GM15510 (cell line): ENCODE results near the gene PRRC2B.

Experiments used
- POLR2A ChIP-seq: IDR thresholded peaks from 3 replicates; pipeline ENCODE4 v1.6.1; 2011; ENCODE audit warnings: borderline replicate concordance; ENCODE audit not compliant: insufficient read length; ENCODE audit errors: extremely low read depth

Gene PRRC2B

DNA sequence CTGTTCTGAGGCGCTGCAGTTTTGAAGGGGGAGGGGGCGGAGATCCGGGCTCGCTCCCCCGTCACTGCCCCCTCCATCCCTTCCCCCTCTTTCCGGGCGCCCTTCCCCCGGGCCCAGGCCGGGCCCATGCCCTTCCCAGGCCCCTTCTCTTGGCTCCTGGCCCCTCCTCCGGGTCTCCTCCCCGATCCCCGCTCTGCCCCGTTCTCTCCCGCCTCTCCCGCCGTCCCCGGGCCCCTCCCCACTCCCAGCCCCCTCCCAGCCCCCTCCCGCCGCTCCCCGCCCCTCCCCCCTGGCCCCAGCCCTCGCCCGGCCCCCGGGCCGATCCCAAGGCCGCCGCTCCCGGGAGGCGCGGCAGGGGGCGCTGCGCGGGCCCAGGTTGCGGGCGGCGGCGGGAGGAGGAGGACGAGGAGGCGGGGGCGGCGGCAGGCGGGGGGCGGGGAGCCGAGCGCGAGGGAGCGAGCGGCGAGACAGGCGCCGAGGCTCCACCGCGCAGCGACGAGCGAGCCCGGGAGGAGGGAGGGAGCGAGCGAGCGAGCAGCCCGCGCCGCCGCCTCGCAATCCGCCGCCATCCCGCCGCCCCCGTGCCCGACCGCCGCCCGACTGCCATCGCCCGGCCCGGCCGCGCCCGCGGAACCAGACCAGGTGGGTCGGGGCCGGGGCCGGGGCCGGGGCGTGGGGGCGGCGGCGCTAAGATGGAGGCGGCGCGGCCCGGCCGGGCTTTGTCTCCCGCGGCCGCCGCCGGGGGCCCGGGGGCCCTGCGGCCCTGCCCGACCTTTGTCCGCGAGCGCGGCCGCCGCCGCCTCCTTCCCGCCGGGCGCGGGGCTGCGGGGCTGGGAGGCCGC is at the start of gene PRRC2B:
Gene PRRC2B, plus strand, starts transcription at position 465 of the 842 bp plus-strand sequence. CDS start 36,059 bp downstream, outside the sequence.
- peak; percentile 79 for TF ChIP-seq POLR2A

DNA sequence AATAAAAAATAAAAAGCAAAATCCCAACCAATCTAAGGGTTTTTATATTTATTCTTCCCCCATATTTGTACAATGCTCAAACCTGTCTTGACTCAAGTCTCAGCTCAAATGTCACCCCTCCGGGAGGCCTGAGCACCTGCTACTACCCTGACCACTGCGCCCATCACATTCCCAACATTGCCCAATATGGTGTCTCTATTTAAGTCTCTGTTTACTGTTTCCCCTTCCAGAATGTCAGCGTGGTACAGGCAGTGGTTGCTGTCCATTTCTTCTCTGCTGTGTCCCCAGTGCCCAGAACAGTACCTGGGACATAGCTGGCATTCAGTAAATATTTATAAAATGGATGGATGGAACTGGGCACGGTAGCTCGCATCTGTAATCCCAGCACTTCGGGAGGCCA is 47.3 kb upstream of the PRRC2B start:
- TF ChIP-seq POLR2A: no peak

DNA sequence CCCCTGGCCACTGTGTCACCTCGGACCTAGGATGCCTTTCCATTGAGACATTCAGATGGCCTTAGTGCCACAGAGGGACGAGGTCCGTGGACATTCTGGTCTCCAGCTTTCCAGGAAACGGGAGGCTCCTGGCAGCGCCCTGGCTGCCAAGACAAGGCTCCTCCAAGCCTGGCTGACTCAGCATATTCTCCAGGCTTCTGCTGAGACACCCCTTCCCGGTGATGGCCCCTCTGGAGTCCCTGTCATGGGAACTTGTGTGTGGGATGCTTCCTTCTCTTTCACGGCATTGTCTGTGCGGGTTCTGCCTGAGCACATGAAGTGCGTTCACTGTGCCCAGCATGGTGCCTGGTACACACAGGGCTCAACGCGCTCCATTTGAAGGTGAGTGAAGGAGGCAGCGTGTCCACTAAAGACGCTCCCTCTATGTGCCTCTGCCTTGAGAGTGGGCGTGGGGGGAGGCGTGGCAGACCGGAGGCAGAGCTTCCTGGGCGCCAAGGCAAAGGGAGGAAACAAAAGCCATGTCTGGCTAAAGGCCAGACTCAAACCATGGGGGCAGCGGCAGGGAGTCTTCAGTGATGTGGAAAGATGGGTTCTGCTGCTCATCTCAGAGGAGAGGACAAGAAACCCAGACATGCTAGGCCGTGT is 46.4 kb upstream of the PRRC2B start:
- TF ChIP-seq POLR2A: no peak

DNA sequence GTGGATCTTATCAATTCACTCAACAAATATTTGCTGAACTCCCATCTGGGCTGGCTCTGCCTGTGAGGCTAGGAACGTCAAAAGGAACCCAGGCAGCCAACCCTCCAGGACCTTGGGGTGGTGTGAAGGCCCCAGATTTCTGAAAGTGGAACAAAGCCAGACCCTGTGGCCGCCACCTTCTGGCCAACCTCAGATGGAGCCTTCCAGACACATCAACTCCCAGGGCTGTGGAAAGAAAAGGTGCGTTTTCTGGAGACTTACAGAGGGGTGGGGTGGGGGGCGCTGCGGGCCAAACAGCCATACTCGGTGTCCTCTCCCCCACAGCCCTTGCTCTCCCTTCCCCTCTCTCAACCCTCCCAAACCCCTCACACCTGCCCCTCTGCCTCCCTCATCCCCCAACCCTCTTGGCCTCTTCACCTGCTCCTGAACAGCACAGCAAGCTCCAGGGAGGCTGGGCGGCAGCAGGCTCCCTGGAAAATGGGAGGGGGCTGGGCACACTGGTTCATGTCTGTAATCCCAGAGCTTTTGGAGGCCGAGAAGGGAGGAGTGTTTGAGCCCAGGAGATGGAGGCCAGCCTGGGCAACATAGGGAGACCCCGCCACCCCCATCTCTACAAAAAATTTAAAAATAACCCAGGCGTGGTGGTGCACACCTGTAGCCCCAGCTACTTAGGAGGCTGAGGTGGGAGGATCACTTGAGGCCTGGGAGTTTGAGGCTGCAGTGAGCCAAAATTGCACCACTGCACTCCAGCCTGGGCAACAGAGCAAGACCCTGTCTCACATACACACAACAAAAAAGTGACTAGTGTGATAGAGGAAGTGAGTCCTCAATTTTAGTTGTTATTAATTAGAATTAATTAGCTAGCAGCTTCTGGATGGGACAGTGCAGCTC is 45.0 kb upstream of the PRRC2B start:
- no peak for TF ChIP-seq POLR2A

DNA sequence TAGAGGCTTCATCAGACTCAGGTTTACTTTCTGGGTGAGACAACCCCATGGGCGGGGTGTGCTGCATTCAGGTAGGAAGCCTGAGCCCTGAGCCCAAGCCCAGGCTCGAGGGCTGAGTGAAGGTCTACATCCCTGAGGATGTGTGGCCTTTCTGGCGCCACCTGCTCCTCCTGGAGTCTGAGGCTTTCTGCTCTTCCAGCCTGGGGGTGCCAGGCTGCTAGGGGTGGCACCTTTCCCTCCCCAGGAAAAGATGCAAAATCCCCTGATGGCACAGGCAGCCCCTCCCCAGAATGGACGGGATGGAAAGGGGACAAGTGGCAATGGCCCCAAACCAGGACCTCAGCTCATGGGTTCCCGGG is 44.4 kb upstream of the PRRC2B start:
- no peak for TF ChIP-seq POLR2A

DNA sequence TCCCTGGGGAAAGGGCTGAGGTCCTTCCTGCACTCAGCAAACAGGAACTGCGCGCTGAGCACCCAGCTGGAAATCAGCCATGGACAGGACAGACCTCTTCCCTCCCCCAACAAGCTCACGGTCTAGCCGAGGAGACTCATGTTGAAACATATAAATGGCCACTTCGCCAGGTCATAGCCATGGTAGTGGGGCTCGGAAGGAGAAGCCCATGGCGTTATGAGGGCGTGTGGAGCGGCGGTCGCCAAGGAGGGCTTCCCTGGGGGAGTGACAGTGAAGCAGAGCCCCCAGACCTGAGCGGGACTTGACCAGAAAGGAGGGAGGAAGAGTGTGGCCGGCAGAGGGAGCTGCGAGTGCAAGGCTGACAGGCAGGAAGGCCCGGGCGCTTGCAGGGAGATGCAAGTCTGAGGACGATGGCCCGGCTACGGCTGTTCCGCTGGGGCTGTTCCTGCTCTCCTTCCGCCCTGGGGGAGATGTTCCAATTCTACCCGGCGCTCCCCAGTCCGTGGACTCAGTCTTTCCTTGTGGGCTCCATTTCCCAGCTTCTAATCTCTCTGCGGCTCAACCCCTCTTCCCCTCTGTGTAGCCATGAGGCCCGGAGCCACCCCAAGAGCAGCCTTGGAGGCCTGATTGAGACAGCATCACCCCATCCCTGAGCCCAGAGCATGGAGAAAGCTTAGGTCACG is 43.9 kb upstream of the PRRC2B start:
- no peak for TF ChIP-seq POLR2A

DNA sequence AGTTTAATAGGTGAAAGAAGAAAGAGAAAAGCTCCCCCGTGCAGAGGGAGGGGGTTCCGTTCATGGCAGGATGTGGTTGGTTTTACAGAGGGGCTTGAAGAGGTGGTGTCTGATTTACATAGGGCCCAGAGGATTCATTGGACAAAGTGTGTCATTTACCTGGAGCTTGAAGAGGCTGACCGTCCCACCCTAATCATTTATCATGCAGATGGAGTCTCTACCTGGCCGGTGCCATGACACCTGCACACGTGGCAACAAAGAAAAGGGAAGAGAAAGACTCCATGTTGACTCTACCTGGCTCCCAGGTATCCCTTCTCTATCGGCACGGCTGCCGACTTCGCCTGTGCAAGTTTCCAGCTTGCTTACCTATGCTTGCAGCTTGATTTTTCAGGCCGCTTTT is 35.3 kb upstream of the PRRC2B start:
- TF ChIP-seq POLR2A: no peak

DNA sequence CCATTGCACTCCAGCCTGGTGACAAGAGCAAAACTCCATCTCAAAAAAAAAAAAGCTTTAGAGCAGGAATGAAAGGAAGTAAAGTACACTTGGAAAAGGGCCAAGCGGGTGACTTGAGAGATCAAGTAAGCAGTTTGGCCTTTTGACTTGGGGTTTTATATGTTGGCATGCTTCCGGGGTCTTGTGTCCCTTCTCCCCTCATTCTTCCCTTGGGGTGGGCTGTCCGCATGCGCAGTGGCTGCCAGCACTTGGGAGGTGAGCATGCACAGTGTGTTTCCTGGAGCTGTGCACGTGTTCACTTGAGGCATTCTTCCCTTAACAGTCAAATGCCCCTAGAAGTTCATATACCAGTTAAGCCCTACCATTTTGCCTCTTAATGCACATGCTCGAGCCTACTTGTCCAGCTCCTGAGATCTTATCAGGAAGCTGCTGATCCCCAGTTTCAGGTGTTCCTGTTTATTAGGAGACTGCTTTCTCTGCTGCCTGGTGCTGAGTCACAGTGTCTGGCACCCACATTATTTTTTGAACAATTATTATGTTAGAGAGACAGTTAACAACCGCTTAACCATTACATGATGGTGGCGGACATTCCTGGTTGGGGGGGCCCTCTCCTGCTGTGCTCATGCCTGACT is 32.6 kb upstream of the PRRC2B start:
- TF ChIP-seq POLR2A: no peak

DNA sequence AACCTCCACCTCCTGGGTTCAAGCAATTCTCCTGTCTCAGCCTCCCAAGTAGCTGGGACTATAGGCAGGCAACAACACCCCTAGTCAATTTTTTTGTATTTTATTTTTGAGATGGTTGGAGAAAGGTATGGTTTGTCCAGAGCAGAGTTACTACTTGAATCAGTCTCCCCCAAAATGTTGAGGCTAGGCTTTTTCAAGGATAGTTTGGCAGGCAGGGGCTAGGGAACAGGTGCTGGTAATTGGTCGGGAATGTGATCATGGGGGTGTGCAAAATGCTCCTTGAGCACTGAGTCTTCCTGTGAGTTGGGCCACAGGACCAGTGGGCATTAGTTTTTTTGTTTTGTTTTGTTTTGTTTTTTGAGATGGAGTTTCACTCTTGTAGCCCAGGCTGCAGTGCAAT is 28.3 kb upstream of the PRRC2B start:
- no peak for TF ChIP-seq POLR2A

DNA sequence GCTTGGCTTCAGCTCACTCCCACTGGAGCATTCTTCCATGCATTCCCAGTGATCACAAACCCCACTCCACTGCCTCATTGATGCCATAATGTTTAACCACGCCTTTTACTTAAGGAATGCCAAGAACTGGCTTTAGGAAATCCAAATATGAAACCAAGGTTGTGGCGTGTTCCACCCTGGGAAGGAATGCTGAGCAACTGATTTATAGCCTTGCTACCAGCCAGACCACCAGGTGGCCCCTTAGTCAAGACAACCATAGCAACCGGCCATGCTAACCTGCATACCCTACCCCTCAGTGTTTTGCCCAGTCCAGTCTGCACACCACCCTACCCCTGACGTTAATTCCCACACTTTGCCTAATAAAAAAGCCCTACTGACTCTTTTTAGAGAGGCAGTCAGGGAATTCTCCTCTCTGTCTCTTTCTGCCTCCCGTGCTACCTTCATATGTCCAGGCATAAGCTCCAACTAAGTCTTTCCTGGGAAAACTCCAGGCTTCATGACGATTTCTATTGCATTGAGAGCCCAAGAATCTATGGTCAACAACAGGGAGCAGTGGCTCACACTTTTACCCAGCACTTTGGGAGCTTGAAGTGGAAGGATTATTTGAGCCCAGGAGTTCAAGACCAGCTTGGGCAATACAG is 27.0 kb upstream of the PRRC2B start:
- no peak for TF ChIP-seq POLR2A

DNA sequence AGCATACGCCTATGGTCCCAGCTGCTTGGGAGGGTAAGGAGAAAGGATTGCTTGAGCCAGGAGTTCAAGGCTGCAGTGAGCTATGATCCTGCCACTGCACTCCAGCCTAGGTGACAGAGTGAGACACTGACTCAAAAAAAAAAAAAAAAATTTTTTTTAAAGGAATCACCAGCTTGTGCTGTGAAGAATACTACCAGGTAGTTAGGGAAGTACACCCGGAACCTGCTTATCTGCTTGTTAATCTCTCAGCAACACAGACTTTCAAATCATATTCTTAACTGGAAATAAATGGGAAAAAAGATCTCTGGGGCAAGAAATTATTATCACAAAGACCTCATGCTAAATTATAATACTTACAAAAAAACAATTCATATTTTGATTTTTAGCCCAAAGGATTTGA is 26.4 kb upstream of the PRRC2B start:
- no peak for TF ChIP-seq POLR2A

DNA sequence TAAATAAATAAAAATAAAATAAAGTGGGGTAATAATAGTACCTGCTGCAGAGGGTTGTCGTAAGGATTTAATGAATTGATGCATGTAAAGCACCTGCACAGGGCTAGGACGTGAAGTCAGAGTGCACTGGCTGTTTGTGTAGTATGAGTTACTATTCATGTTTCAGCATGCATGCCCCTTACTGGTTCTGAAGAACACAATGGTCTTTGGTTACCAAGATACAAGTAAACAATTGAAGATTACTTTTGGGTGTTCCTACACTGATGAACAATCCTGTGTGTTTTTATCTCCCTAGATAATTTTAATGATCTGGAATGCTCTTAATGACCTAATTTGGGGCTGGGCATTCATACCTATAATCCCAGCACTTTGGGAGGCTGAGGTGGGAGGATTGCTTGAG is 23.2 kb upstream of the PRRC2B start:
- no peak for TF ChIP-seq POLR2A

DNA sequence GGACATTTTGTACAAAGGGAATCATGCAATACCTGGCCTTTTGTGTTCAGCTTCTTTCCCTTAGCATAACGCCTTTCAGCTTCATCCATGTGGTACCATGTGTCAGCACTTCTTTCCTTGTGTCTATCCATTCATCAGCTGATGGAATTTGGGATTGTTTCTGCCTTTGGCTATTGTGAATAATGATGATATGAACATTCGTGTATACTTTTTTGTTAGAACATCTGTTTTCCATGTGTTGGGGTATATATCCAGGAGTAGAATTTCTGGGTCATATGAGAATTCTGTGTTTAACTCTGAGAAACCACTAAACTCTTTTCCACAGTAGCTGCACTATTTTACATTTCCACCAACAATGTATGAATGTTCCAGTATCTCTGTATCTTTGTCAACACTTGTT is 14.8 kb upstream of the PRRC2B start:
- TF ChIP-seq POLR2A: no peak
